Kidney capillary endothelial cell (primary cell): ENCODE data around the gene UNC13C.

Source experiments
- DNase-seq: peaks from one replicate; pipeline ENCODE4 v3.0.0-alpha.2; 2018; ENCODE audit warnings: low spot score

Gene UNC13C

DNA sequence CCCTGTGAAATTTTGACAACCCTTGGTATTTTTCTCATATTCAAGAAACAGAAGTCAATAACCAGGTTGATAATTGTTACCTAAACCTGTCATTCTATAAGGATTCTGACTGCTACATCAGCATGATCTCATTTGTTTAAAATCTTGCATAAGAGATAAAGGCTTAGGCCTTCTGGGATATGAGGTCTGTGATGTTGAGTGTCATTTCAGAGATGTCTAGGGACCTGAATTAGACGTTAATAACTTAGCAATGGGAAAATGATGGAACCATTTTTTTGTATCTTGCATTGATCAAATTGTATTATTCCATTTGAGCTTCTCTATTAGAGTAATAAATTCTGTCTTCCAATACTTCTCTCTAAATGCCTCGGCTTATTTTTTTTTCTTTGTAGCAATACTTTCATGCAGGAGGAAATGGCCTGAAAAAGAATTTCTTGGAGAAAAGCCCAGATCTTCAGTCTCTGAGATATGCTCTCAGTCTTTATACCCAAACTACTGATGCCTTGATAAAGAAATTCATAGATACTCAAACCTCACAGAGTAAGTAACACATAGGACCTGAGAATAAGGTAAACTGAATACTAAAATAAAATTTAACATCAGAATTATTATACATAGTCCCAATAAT lies 589.3 kb downstream of the UNC13C start:
- no peak for DNase-seq

- DNase-seq = no peak
Measured at GRCh38 chr15:54568381-54568780, 590.1 kb downstream of the UNC13C start.

DNA sequence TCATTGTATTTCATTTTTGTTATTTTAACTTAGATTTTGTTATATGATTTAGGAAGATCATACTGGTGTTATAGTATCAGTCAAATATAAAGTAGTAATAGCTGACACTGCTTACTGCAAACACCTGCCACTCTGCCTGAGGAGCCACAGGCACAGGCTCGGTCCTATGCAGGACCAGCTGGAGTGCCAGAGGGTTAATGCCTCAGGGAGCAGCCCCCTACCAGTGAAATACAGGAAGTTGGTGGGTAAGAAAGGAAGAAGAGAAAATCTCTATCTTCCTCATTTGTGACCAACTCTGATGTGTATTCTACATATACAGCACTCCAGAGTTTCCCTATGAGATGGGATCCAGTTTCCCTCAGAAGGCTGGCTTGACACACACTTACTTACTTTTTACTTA lies 593.3 kb downstream of the UNC13C start:
- DNase-seq = no peak

GRCh38 chr15:54575586-54575985 lies 597.3 kb downstream of the UNC13C start:
- DNase-seq = no peak

DNA sequence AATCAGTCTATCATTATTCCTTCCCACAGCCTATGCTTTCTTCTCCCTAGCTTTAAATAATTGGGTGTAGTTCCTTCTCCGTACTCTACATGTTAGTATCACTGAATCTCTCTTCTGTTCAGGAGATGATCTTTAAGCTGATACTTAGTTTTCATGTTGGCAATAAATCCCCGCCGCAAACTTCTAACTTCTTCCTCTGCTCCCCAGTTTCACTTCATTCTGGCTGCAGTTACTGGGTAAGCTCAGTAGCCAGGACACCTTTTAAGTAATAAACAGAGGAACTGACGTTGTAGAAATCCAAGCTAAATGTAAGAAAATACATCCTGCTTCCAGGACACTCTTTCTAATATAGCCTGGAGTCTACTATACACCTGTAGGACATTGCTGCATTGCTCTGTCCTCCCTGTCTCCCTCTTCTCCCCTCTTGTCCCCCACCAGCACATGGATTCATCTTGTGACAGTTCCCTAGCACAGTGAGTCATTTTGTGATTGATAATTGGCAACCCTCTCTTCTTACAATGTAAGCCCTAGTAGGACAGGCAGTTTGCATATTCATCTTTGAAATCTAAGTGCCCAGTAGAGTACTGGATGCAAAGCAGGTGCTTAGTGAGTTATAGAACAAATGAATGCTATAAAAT lies 598.2 kb downstream of the UNC13C start:
- no peak for DNase-seq

DNA sequence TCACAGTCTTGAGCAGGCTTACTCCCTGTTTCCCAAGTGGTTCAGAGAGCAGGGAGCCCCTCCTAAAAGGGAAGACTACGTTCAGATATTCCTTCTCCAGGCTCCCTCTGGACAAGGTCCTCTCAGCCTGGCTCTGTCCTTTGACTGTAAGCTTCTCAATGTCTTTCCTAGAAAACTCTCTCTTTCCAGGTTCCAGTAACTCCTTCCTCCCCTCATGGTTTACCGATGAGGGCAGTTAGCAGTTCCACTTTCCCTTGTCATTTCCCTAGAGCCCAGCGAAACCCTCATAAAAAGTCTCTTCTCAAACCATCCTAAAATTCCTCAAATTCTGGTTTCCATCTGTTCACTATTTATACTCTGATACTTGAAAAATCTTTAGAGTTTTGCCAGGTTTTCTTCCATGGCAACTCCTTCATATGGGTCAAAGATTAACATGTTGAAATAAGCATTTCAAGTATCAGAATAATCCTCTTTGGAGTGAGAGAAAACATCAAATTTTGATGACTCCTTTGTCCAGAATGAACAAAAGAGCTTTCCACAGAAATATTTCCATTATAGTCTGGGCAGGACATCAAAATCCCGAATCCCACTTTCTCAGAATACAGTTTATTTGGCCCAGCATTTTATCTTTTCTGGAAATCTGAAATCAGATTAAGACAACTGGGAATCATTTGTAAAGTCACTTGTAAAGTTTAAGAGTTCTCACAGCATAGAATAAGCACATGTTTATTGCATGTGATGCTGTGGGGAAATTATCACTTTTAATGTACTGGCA lies 599.4 kb downstream of the UNC13C start:
- no peak for DNase-seq

DNA sequence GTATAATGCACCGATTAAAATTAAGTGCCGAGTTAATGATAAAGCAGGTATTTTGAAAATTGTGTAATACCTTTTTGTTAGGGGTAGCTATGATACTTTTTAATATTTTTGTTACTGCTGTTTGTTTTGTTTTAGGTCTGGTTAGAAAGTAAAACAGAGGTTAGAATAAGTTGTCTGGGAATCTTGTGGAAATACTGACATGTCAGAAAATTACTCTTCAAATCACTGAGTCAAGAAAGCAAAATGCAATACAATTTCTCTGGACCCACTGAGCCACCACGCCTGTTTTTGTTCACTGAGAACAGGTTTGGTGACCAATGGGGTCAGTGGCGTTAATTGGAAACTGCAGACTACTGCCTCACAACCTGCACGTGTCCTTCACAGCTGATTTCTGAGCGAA lies 601.6 kb downstream of the UNC13C start:
- DNase-seq = no peak

DNA sequence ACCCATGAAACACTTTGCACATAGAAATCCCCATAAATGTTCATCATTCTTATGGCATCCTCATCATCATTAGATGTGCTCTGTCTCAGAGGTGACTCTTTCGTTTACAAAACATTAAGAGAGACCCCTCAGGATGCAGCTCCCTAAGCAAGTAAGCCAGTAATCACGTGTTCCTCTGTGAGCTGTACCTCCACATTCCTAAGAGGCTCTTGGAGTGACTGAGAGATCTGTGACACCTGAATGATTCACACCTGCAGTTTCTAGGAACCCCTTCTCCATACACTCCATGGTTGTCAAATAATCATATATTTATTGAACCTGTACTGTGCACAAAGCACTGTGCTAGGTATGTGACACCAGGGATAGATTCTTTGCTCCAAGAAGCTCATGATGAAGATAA lies 602.4 kb downstream of the UNC13C start:
- DNase-seq = no peak

GRCh38 chr15:54582863-54583643 lies 604.8 kb downstream of the UNC13C start:
- DNase-seq = no peak

DNA sequence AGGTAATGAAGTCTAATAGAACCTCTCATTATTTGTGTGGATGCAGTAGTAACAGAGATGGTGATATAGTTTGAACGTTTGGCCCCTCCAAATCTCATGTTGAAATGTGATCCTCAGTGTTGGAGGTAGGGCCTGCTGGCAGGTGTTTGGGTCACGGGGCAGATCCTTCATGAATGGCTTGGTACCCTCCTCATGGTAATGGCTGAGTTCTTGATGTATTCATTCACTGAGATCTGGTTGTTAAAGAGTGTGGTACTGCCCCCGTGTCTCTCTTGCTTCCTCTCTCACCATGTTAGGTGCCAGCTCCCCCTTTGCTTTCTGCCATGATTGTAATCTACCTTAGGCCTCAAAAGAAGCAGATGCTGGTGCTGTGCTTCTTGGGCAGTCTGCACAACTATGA lies 606.8 kb downstream of the UNC13C start:
- DNase-seq = no peak

GRCh38 chr15:54594115-54594514 lies 615.9 kb downstream of the UNC13C start:
- no peak for DNase-seq

- no peak for DNase-seq
Measured at GRCh38 chr15:54599386-54599785, 621.1 kb downstream of the UNC13C start.

GRCh38 chr15:54605043-54605442 lies 626.8 kb downstream of the UNC13C start:
- DNase-seq = no peak

DNA sequence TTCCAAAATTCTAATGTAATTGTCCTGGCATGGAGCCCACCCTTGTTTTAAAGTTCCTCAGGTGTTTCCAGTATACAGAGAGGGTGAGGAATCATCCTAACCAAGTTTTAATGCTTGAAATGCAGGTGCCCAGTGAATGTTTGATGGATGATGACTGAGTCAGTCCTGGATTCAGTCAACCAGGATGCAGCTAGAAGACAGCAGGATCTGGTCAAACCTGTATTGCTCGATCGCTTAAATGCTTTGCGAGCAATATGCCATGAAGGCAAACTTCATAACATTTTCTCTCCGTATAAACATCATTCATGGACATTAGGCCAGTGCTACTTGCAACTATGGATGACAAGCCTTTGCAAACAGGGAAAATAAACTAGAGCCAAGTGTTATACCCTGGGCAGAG lies 627.3 kb downstream of the UNC13C start:
- no peak for DNase-seq

DNA sequence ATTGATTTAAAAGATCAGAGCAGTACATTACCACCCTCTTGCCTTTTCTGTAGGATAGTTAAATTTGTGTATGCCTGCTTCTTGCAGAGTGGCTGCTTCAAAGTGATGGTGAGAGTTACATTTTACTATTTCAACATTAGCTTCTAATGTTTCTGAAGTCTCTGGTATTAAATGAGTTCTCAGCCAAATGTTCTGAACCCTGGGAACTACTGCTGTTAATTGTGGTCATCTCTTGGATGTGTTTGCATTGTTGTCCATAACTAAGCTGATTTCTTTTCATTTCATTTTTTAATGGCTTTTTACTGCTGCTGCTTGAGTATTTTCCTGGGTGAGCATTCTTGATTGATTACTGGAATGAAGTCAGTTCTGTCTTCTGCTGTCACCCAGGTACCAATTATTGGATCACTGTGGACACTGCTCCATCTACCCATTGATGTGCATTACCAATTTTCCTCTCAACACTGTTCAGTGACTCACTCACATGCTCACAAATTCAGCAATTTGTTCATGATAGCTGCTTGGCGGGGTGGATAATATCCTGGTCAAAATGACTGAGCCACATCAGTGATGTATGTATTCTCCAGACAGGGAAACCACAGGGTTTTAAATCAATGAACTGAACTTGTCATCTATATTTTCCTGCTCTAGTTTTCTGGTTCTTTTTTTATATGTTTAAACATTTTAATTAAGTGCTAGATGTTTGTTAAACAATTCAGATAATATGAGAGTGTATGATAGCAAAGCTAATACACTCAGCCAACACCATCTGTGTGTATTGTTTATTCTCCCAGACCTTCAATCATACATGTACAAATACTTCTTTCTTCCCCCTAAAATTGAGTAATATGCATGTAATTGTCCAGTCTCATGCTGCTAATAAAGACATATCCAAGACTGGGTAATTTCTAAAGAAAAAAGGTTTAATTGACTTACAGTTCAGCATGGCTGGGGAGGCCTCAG lies 630.9 kb downstream of the UNC13C start:
- no peak for DNase-seq

GRCh38 chr15:54618120-54618519 lies 639.9 kb downstream of the UNC13C start:
- DNase-seq = no peak

DNA sequence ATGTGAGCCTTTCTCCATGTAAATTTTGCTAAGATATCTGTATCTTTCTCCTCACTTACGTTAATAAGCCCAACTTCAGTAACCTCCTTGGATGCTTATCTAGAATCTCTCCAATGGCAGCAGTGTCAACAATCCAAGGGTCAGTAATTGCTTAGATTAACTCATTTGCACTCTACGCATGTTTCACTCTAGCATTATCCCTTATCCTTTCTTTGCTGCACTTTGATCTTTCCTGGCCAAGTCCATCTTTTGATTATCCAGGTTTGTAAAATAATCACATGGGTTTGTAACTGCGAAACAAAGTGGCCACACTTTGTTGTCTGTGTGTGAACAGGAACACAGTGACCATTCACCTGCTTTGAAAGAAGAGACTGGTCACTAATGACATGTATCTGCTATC lies 640.9 kb downstream of the UNC13C start:
- no peak for DNase-seq

DNA sequence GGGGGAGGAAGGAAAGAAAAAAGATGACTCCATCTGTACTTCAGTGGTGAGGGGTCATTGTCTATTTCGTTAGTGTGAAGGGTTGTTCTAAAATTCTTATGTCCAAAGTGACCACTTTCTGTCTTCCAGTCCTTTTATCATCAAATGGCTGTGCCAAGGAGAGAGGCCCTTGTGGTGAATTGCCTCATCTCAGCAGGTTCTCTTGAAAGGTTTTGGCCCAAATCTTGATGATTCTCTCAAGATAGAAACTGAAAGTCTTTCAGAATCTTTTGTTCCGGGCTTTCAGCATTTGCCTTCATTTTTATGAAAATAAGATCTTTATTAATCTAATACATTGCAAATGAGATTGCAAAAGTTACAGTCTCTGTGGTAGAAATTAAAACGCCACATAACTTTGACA lies 642.7 kb downstream of the UNC13C start:
- DNase-seq = no peak

GRCh38 chr15:54636147-54636546 lies 657.9 kb downstream of the UNC13C start:
- DNase-seq = no peak

GRCh38 chr15:54638666-54639065 lies 660.4 kb downstream of the UNC13C start:
- DNase-seq = no peak

GRCh38 chr15:54640873-54641272 lies 662.6 kb downstream of the UNC13C start:
- DNase-seq = no peak
